Adrenal gland (tissue), 12 donors: ENCODE results near the gene KIF1A. TPM values are rescaled to one million over a fixed set of nuclear protein-coding genes. Genes with fewer than 3 reads are reported as not detected.

Experiments
- DNase-seq, 7 donors: peaks; one replicate each; pipeline ENCODE4 v3.0.0-alpha.2; 2019 to 2020
- H3K27ac ChIP-seq, 5 donors: fragments of 200-600 bp; sonication (generic) in 4 of 5; 1 replicate in 3 of 5; 2 replicates in 2 of 5; pipeline versions ENCODE4 v1.5.1 to v1.8.0; 2016 to 2020; ENCODE audit warnings: mild to moderate bottlenecking in 1 of 5
- H3K27me3 ChIP-seq: fragments of 200-600 bp; 2 replicates; pipeline ENCODE4 v1.8.0; 2021
- H3K36me3 ChIP-seq, 2 donors: fragments of 200-600 bp; replicated peaks in 1 of 2; 1 replicate in 1 of 2; 2 replicates in 1 of 2; pipeline versions ENCODE4 v1.5.1 to v1.8.0; 2018 to 2022
- H3K4me1 ChIP-seq, 2 donors: fragments of 200-600 bp; replicated peaks in 1 of 2; 1 replicate in 1 of 2; 2 replicates in 1 of 2; pipeline versions ENCODE4 v1.5.1 to v1.8.0; 2018 to 2021
- H3K4me3 ChIP-seq, 4 donors: fragments of 200-600 bp; sonication (generic) in 3 of 4; one replicate each; pipeline ENCODE4 v1.5.1; 2016 to 2018
- H3K9me3 ChIP-seq, 3 donors: fragments of 200-600 bp; sonication (generic) in 1 of 3; replicated peaks in 1 of 3; 1 replicate in 2 of 3; 2 replicates in 1 of 3; pipeline versions ENCODE4 v1.5.1 to v1.8.0; 2016 to 2021
- POLR2A ChIP-seq, 2 donors: fragments of 450-650 bp; IDR thresholded peaks; one replicate each; pipeline ENCODE4 v1.6.1; 2017; ENCODE audit warnings: antibody characterized with exemption in 2 of 2, mild to moderate bottlenecking in 2 of 2, moderate library complexity in 1 of 2
- WGBS, 4 donors: extraction: QIAGEN DNeasy Blood & Tissue Kit in 2 of 4; methylation state at CpG; one replicate each; pipeline versions ENCODE4 v1.1.5 to v1.1.7; 2013 to 2017; 5-methylcytosine and 5-hydroxymethylcytosine counted together
- intact Hi-C, 2 donors: fragments of 100-400 bp; cut with DNase I; formaldehyde crosslinking; loops; one replicate each; pipeline versions ENCODE4 v1.14.1 to v1.15.0; 2022 to 2023
- polyA plus RNA-seq, 3 donors: library from polyadenylated mRNA; stranded (reverse); fragments of 200-250 nt in 2 of 3; fragments of 350-450 nt in 1 of 3; fragmentation: Illumina TruSeq in 1 of 3; extraction: RNeasy Lipid Tissue Mini Kit (QIAGEN cat#74804) in 1 of 3; gene quantifications; one replicate each; pipeline ENCODE4 v1.2.3, GENCODE V29; 2013 to 2014
- total RNA-seq, 9 donors: library from RNA; depleted of rRNA in 4 of 9; stranded (reverse); fragments of >200 nt in 4 of 9; fragments of 120-200 nt in 1 of 9; fragmentation: NEBNext Ultra II Directional in 1 of 9; extraction: Animal tissue kit (Norgen Biotek cat#: 25700) in 1 of 9; gene quantifications; one replicate each; pipeline versions ENCODE4 v1.1.0 to v1.2.4, GENCODE V29; 2013 to 2023
- TF ChIP-seq, protein P1 (sequence below), 6 experiments: fragments of 450-650 bp in 4 of 6; fragments of 200-600 bp in 2 of 6; sonication (generic) in 1 of 6; IDR thresholded peaks; 1 replicate in 5 of 6; 2 replicates in 1 of 6; pipeline versions ENCODE4 v1.5.1 to v1.8.0; 2016 to 2021; ENCODE audit warnings: antibody characterized with exemption in 6 of 6, mild to moderate bottlenecking in 2 of 6, moderate library complexity in 1 of 6
- donor health status: healthy with polysubstance abuse.
- donor health status: Bipolar disorder and iron deficiency.
- donor health status: DM: yes; HTN: yes; CAD: no.
- donor health status: DM: no; HTN: no; CAD: no.
- donor health status: DM: no; HTN: no; CAD: no.
- donor health status: DM: yes; HTN: yes; CAD: no.

The KIF1A gene
- total and polyA plus RNA-seq, 12 donors: 0.35 to 106 (median 11.5) TPM

DNA sequence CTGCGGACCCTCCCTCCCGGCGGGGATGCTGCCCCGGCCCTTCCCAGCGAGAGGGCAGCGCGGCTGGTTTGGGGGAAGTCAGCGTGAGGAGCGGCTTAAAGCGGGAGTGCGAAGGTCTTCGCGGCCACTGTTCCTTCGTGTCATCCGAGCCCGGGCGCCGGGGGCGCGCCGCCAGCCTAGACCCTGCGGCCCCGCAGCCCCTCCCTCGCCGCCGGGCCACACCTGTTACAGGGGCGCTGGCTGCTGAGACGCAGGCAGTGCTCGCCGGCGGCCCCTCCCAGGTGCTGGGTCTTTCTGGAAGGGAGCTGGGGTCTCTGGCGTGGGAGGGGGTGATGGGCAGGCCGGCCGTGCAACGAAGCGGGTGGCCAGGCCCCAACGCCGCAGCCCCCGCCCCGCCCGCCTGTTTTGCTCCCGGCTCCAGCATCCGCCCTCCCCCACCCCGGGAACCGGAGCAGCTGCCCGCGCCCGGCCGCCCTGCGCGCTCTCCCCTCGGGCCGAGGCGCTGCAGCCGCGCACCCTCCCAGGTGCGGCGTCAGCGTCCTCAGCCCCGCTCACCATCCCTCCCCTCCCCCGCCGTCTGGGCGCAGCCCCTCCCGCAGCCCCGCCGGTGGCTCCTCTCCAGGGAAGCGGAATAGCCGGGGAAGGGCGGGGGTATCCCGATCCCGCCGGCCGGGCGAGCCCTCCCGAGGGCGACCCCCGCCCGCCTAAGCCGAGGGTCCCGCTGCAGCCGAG is 727 bp downstream of the KIF1A start:
- Histone ChIP-seq H3K27me3 (peaks cover 57% of the 10 kb centered on the region), H3K4me1 (no peaks in the 10 kb centered on the region), H3K9me3 (no peaks in the 10 kb centered on the region), H3K27ac (peak overlapping the region in 1 of 5 donors; percentile 71), H3K36me3 (no peaks in the 10 kb centered on the region), H3K4me3 (no peak overlapping the region)
- peak in 3 of 7 donors; percentile 4 to 53 (median 8) for DNase-seq
- TF ChIP-seq POLR2A (IDR thresholded peaks at IDR 0.05): no peak
- TF ChIP-seq, protein P1, sequence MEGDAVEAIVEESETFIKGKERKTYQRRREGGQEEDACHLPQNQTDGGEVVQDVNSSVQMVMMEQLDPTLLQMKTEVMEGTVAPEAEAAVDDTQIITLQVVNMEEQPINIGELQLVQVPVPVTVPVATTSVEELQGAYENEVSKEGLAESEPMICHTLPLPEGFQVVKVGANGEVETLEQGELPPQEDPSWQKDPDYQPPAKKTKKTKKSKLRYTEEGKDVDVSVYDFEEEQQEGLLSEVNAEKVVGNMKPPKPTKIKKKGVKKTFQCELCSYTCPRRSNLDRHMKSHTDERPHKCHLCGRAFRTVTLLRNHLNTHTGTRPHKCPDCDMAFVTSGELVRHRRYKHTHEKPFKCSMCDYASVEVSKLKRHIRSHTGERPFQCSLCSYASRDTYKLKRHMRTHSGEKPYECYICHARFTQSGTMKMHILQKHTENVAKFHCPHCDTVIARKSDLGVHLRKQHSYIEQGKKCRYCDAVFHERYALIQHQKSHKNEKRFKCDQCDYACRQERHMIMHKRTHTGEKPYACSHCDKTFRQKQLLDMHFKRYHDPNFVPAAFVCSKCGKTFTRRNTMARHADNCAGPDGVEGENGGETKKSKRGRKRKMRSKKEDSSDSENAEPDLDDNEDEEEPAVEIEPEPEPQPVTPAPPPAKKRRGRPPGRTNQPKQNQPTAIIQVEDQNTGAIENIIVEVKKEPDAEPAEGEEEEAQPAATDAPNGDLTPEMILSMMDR (IDR thresholded peaks at IDR 0.05): no peak
- intact Hi-C loops: no loop called here
- WGBS, 4 donors: 0 to 3% (median 2%) methylated on average over 2 to 81 of the region's 81 CpGs; no CpG with 5 or more reads in 1 of the 4 donors

DNA sequence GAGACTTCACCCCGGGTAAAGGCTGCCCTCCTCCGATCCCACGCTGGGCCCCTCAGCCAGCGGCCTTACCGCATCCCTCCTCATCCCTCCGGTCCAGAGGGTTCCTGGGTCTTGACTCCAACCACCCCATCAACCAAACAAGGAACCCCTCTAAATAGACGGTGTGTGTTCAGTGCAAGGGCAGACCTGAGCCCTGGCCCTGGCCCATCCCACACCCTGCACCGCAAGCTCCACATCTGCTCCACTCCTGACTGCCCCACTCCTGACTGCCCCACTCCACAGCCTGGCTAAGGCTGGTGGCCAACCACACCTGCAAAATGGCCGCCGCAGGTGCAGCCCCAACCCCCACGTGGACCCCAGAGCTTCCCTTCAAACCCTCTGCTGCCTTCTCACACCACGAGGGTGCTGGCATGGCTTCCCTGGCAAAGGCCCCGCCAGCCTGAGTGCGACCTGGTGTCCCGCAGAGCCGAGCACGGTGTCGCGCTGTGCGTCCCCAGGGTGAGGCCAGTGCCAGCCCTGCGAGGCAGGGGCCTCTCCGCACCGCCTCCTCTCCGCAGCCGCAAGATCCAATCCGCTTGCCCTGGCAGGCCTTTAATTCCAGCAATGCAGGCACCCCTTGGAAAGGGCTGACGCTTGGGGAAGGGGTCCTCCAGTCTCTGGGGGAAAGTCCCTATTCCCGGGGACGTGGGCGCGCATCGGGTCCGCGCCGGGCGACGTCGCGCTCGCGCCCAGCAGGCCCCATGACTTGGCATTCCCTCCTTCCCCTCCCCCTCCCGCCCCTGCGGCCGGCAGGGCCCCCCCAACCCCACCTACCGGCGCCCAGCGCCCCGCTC is 1.5 kb downstream of the KIF1A start:
- intact Hi-C loops: no loop called here
- no peaks in the 10 kb centered on the region for H3K36me3 ChIP-seq
- no peak overlapping the region for H3K4me3 ChIP-seq
- H3K4me1 ChIP-seq: no peaks in the 10 kb centered on the region
- 39 to 59% (median 46%) methylated on average over 24 to 48 of the region's 48 CpGs for WGBS, 4 donors
- peak in 4 of 7 donors; percentile 7 to 52 (median 14) for DNase-seq
- H3K9me3 ChIP-seq: no peaks in the 10 kb centered on the region
- H3K27me3 ChIP-seq: peaks cover 50% of the 10 kb centered on the region
- TF ChIP-seq, protein P1 (IDR thresholded peaks at IDR 0.05): no peak
- TF ChIP-seq POLR2A (IDR thresholded peaks at IDR 0.05): no peak
- peak overlapping the region in 1 of 5 donors; percentile 71 for H3K27ac ChIP-seq

DNA sequence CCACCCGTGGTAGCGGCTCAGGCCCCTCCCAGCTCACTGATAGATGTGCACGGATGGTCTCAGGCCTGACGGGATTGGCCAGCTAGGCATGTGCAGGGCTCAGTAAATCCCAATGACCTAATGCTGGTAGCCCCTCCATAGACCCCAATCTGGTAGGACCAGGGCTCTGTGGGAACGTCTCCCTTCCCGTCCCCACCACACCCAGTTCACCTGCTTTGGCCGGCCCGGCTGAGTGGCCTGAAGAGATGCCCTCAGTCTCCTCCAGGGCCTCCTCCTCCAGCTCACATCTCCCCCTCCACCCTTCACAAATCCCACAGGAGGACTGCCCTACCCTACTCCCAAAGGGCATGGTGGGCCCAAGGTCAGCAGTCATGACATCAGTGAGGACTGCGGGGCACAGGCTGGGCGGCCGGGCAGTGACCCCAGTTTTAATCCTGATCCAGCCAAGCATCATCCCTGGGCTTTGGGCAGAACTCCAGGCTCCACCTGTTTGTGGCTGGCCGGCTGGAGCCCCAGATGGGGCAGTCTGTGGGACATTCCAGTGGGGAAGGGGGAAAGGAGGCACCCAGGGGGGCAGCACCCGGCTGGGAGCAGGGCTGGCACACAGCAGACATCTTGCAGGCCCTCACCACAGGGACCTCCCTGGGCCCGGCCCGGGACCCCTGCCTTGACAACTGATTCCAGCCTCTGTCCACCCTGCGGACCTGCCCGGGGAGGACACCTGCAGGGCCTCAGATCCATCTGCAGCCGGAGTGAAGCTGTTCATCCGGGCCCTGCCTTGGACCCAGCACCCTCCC is 2.3 kb downstream of the KIF1A start:
- DNase-seq: peak in 4 of 7 donors; percentile 5 to 44 (median 14)
- H3K27ac ChIP-seq: no peak overlapping the region
- WGBS, 4 donors: 84 to 87% (median 85%) methylated on average over 9 to 19 of the region's 19 CpGs
- intact Hi-C loops: no loop called here
- TF ChIP-seq POLR2A (IDR thresholded peaks at IDR 0.05): no peak
- TF ChIP-seq, protein P1 (IDR thresholded peaks at IDR 0.05): no peak
- peaks cover 42% of the 10 kb centered on the region for H3K27me3 ChIP-seq
- H3K9me3 ChIP-seq: no peaks in the 10 kb centered on the region
- no peak overlapping the region for H3K4me3 ChIP-seq
- H3K4me1 ChIP-seq: no peaks in the 10 kb centered on the region
- no peaks in the 10 kb centered on the region for H3K36me3 ChIP-seq
